ENCODE measurements around the gene STEAP4.

STEAP4 gene

DNA sequence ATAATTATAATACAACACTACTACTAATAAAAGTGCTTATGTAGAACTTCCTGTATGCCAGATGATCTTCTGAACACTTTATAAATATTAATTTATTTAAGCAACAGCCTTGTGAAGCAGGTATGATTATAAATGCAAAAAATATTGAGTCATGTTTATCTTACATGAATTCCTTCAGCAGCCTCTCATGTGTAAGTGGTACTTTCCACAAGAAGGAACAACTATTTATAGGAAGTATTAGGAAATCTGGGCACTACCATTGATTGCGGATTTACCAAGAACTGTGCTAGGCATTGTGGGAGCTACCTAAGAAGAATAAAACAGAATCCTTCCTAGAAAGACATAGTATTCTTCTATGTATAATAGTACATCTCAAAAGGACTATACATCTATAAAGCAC is 10.7 kb upstream of the STEAP4 start:
- H3K4me3 ChIP-seq (ENCODE audit: low read depth, low read length), result no peak overlapping the region
- DNase-seq (ENCODE audit: low read depth, low spot score), result no peak
- TF ChIP-seq, protein P1, sequence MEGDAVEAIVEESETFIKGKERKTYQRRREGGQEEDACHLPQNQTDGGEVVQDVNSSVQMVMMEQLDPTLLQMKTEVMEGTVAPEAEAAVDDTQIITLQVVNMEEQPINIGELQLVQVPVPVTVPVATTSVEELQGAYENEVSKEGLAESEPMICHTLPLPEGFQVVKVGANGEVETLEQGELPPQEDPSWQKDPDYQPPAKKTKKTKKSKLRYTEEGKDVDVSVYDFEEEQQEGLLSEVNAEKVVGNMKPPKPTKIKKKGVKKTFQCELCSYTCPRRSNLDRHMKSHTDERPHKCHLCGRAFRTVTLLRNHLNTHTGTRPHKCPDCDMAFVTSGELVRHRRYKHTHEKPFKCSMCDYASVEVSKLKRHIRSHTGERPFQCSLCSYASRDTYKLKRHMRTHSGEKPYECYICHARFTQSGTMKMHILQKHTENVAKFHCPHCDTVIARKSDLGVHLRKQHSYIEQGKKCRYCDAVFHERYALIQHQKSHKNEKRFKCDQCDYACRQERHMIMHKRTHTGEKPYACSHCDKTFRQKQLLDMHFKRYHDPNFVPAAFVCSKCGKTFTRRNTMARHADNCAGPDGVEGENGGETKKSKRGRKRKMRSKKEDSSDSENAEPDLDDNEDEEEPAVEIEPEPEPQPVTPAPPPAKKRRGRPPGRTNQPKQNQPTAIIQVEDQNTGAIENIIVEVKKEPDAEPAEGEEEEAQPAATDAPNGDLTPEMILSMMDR (IDR thresholded peaks at IDR 0.05; ENCODE audit: low read depth, low read length), result no peak
- in situ Hi-C loops (cut with HindIII; ENCODE audit: low sequenced_read_pairs), result no loop called here

DNA sequence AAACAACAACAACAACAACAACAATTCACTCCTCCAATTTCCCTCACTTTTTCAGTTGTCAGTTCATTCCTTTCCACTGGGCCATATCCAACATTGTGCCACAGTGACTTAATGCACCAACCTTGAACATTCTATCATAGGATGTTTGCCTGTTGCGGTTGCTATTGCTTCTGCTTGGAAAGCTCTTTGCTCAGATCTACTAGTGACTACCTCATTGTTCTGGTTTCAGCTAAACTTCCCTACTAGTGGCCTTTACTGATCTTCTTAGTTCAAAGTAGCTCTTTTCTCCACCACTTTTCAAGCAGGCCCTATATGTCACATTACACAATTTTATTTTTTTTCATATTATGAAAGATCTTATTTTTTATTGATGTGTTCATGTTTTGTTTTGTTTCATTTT is 9.8 kb upstream of the STEAP4 start:
- H3K4me3 ChIP-seq (ENCODE audit: low read depth, low read length), result no peak overlapping the region
- in situ Hi-C loops (cut with HindIII; ENCODE audit: low sequenced_read_pairs), result no loop called here
- no peak for DNase-seq (ENCODE audit: low read depth, low spot score)
- TF ChIP-seq, protein P1 (IDR thresholded peaks at IDR 0.05; ENCODE audit: low read depth, low read length), result no peak

DNA sequence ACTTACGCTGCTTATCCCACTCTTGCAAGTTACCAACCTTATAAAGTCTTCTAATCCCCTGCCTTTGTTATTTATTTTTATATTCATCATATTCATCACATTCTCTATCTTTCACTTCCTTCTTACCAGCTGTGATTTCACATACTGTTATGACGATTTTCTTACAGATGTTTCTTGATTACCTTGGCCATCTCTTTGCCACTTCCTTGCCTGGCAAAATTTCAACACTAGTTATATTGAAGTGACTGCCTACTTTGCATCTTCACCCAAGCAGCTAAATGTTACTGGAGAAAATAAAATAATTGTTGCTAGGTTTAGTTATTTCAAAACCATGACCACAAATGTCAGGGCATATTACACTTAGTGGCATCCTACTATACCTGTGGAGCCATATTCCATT is 8.8 kb upstream of the STEAP4 start:
- no peak for DNase-seq (ENCODE audit: low read depth, low spot score)
- in situ Hi-C loops (cut with HindIII; ENCODE audit: low sequenced_read_pairs), result no loop called here
- H3K4me3 ChIP-seq (ENCODE audit: low read depth, low read length), result no peak overlapping the region
- TF ChIP-seq, protein P1 (IDR thresholded peaks at IDR 0.05; ENCODE audit: low read depth, low read length), result no peak

DNA sequence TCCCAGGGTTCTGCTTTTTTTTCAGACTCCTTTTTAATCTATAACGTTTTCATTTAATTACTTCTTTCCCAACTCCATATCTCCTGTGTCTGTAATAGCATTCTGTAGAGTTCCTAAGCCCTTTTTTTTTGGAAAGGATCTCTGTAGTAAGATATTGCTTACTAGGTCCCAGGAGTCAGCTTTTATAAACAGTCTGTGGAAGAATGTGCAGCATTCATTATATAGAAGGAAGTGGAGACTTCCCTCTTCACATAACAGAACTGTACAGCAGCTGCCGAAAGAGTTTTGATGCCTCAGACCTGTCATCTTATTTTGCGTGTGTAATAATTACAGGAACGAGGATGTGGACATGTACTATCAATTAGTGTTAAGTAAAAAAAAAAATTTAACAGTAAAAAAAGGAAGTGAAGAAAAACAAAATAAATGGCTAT is 7.4 kb upstream of the STEAP4 start:
- no peak for DNase-seq (ENCODE audit: low read depth, low spot score)
- in situ Hi-C loops (cut with HindIII; ENCODE audit: low sequenced_read_pairs), result no loop called here
- TF ChIP-seq, protein P1 (IDR thresholded peaks at IDR 0.05; ENCODE audit: low read depth, low read length), result no peak
- H3K4me3 ChIP-seq (ENCODE audit: low read depth, low read length), result no peak overlapping the region

DNA sequence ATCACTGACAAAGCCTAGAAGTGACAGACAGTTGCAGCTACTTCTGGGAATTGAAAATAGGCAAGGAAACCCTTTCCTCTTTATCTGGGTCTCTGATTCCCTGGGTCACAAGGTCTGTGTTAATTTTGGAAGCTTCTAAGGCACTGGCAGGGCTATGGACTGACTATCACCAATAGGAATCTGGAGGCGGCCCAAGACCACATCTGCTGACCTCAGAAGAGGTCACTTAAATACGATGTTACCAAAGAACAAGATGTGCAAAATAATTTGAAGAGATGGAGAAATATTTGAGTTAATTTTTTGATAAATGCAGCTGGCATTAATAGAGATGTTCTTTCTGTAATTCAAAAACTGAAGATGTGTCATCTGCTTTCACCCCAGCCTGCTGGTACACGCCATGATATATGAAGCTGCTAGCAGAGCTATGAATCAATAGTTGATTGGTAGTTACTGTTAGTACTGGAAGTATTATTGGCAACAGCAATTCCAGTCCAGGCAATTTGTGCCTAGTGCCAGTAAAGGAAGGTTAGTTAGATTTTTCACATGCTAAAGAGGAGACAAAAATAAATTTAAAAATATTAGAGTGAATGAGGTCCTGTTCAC is 5.5 kb upstream of the STEAP4 start:
- in situ Hi-C loops (cut with HindIII; ENCODE audit: low sequenced_read_pairs), result no loop called here
- TF ChIP-seq, protein P1 (IDR thresholded peaks at IDR 0.05; ENCODE audit: low read depth, low read length), result no peak
- no peak overlapping the region for H3K4me3 ChIP-seq (ENCODE audit: low read depth, low read length)
- DNase-seq (ENCODE audit: low read depth, low spot score), result peak; percentile 26

DNA sequence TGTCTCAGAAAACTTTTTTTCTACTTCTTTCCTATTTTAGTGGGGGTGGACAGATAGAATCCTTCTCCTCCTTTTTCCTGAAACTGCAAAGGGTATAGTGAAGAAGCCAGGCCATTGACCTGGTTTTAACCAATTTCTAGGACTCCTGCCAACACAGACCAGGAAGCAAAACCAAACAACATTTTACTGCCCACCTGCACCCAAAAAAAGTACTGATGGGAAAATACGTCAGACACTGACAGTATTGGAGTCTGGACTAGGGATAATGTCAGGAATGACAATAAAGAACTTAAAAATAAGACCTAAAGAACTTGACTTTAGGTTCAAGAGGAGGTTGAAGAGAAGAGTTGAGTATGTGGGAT is 5.0 kb upstream of the STEAP4 start:
- H3K4me3 ChIP-seq (ENCODE audit: low read depth, low read length), result no peak overlapping the region
- in situ Hi-C loops (cut with HindIII; ENCODE audit: low sequenced_read_pairs), result no loop called here
- peak; percentile 12 for DNase-seq (ENCODE audit: low read depth, low spot score)
- TF ChIP-seq, protein P1 (IDR thresholded peaks at IDR 0.05; ENCODE audit: low read depth, low read length), result no peak

All from astrocyte of the spinal cord (primary cell).